MCF 10A (cell line): ENCODE data around the gene ACKR1. TPM values are rescaled to one million over a fixed set of nuclear protein-coding genes. Genes with fewer than 3 reads are reported as not detected.
A peak's percentile ranks its signal among the peaks of the same experiment; 100 is the strongest.

Source experiments
- BruUV-seq: library from RNA; stranded (reverse); fragments of 400-500 nt; replicated peaks from 2 replicates; lab custom pipeline; 2021; lab: Mats Ljungman, UMichigan
- CTCF ChIA-PET: fragments of 300-600 bp; sonication (Branson Sonifier 250); formaldehyde crosslinking; extraction: SDS; loops from one replicate; lab custom pipeline; 2021; ENCODE audit warnings: antibody characterized with exemption, inconsistent platforms; lab: Yijun Ruan, JAX
- POLR2A ChIA-PET: fragments of 300-600, 350-650 bp; sonication (Branson Sonifier 250); formaldehyde crosslinking; extraction: SDS; loops from one replicate; lab custom pipeline; 2020; ENCODE audit warnings: antibody characterized with exemption, inconsistent platforms; lab: Yijun Ruan, JAX
- DNase-seq: peaks from one replicate; pipeline ENCODE4 v3.0.0-alpha.2; 2018; ENCODE audit not compliant: unreplicated experiment
- H3K27ac Mint-ChIP-seq: one replicate; pipeline ENCODE4 v1.8.0; 2022; ENCODE audit warnings: mild to moderate bottlenecking, low read depth, mixed read lengths; ENCODE audit not compliant: unreplicated experiment
- H3K27me3 Mint-ChIP-seq: one replicate; pipeline ENCODE4 v1.8.0; 2022; ENCODE audit warnings: mixed read lengths; ENCODE audit not compliant: insufficient read depth, unreplicated experiment
- H3K36me3 Mint-ChIP-seq: one replicate; pipeline ENCODE4 v1.8.0; 2022; ENCODE audit warnings: mild to moderate bottlenecking, moderate library complexity, mixed read lengths; ENCODE audit not compliant: insufficient read depth, unreplicated experiment
- H3K4me1 Mint-ChIP-seq: one replicate; pipeline ENCODE4 v1.8.0; 2022; ENCODE audit warnings: mixed read lengths; ENCODE audit not compliant: insufficient read depth, unreplicated experiment
- H3K4me3 Mint-ChIP-seq: one replicate; pipeline ENCODE4 v1.8.0; 2022; ENCODE audit warnings: mild to moderate bottlenecking, moderate library complexity, mixed read lengths; ENCODE audit not compliant: unreplicated experiment
- H3K9me3 Mint-ChIP-seq: one replicate; pipeline ENCODE4 v1.8.0; 2022; ENCODE audit warnings: mixed read lengths; ENCODE audit not compliant: unreplicated experiment
- CTCF ChIP-seq: fragments of 200-600 bp; IDR thresholded peaks from one replicate; pipeline ENCODE4 v1.8.0; 2022; ENCODE audit warnings: antibody characterized with exemption, mild to moderate bottlenecking; ENCODE audit not compliant: unreplicated experiment
- intact Hi-C: fragments of 100-400 bp; cut with micrococcal nuclease; formaldehyde crosslinking; loops from 2 replicates; pipeline ENCODE4 v1.14.1; 2022
- total RNA-seq: library from RNA; stranded (reverse); gene quantifications from 2 replicates; pipeline ENCODE4 v1.2.3, GENCODE V29; 2022

ACKR1 gene
- total RNA-seq, 1 experiment from 2014 or later, result 47.6 TPM

- TF ChIP-seq CTCF, result no peak
Measured at GRCh38 chr1:159239551-159240220, 35.0 kb downstream of the ACKR1 start.

GRCh38 chr1:159247266-159247665, 42.6 kb downstream of the ACKR1 start:
- ChIA-PET CTCF (interaction anchor here (0.6 to 3.3 kb wide), 13 partner anchors 9 to 946 kb away, joined by 3 to 43 read pairs (median 4); no protein-coding TSS in a partner anchor), POLR2A (interaction anchor here (0.8 to 1.6 kb wide), 4 partner anchors 10 to 18 kb away, joined by 3 to 7 read pairs (median 6); no protein-coding TSS in a partner anchor)
- Mint-ChIP-seq H3K27ac (peak overlapping the region; percentile 84), H3K9me3 (peaks cover 33% of the 10 kb centered on the region), H3K4me1 (peaks cover 19% of the 10 kb centered on the region), H3K4me3 (no peak overlapping the region), H3K36me3 (no peaks in the 10 kb centered on the region), H3K27me3 (no peaks in the 10 kb centered on the region)
- no TSS peak for BruUV-seq
- TF ChIP-seq CTCF, result no peak
- intact Hi-C loops, result no loop called here
- DNase-seq, result peak; percentile 61

More at GRCh38 chr1:159239551-159240220, 35.0 kb downstream of the ACKR1 start:
- Mint-ChIP-seq H3K27ac (peak overlapping the region; percentile 1), H3K27me3 (no peaks in the 10 kb centered on the region), H3K4me3 (no peak overlapping the region), H3K36me3 (no peaks in the 10 kb centered on the region), H3K4me1 (peaks cover 23% of the 10 kb centered on the region), H3K9me3 (peaks cover 15% of the 10 kb centered on the region)
- ChIA-PET POLR2A (interaction anchor here (0.6 to 1.9 kb wide), 5 partner anchors 9 to 132 kb away, joined by 3 to 6 read pairs (median 3); no protein-coding TSS in a partner anchor), CTCF (interaction anchor here (0.6 to 2.4 kb wide), 9 partner anchors 9 to 537 kb away, joined by 3 to 8 read pairs (median 4); no protein-coding TSS in a partner anchor)
- intact Hi-C loops, result no loop called here
- peak; percentile 42 for DNase-seq
- no TSS peak for BruUV-seq

GRCh38 chr1:159248311-159248710, 43.6 kb downstream of the ACKR1 start:
- ChIA-PET POLR2A (interaction anchor here (0.6 to 1.6 kb wide), 9 partner anchors 9 to 634 kb away, joined by 3 to 7 read pairs (median 3); no protein-coding TSS in a partner anchor), CTCF (interaction anchor here (0.6 to 3.3 kb wide), 13 partner anchors 8 to 541 kb away, joined by 3 to 43 read pairs (median 5); no protein-coding TSS in a partner anchor)
- peak; percentile 75 for DNase-seq
- Mint-ChIP-seq H3K27ac (peak overlapping the region; percentile 84), H3K4me1 (peaks cover 25% of the 10 kb centered on the region), H3K27me3 (no peaks in the 10 kb centered on the region), H3K36me3 (no peaks in the 10 kb centered on the region), H3K4me3 (no peak overlapping the region), H3K9me3 (peaks cover 33% of the 10 kb centered on the region)
- no peak for TF ChIP-seq CTCF
- no TSS peak for BruUV-seq
- intact Hi-C loops, result no loop called here

- CTCF ChIA-PET, result interaction anchor here (1.2 to 5.6 kb wide), 2 partner anchors 38 to 524 kb away, joined by 4 to 34 read pairs; no protein-coding TSS in a partner anchor
- POLR2A ChIA-PET, result interaction anchor here (1.2 kb wide), 1 partner anchor 502 kb away, joined by 3 read pairs; no protein-coding TSS in a partner anchor
- H3K9me3 Mint-ChIP-seq, result peaks cover 15% of the 10 kb centered on the region
- no peak for TF ChIP-seq CTCF
- peak overlapping the region; percentile 84 for H3K27ac Mint-ChIP-seq
- no peak overlapping the region for H3K4me3 Mint-ChIP-seq
- no peaks in the 10 kb centered on the region for H3K27me3 Mint-ChIP-seq
- intact Hi-C loops, result no loop called here
- no peak for DNase-seq
- no TSS peak for BruUV-seq
- H3K36me3 Mint-ChIP-seq, result no peaks in the 10 kb centered on the region
- H3K4me1 Mint-ChIP-seq, result peaks cover 25% of the 10 kb centered on the region
Measured at GRCh38 chr1:159250638-159251216, 46.1 kb downstream of the ACKR1 start.
